HEK293 (cell line): Measurements from ENCODE around the gene ASB10.

Source experiments
- GFI1B ChIP-seq: fragments of 450-650 bp; formaldehyde crosslinking; IDR thresholded peaks from 2 replicates; pipeline ENCODE4 v1.5.1; 2016; ENCODE audit warnings: missing biosample characterization, missing genetic modification characterization
- GLIS1 ChIP-seq: fragments of 450-650 bp; formaldehyde crosslinking; IDR thresholded peaks from 2 replicates; pipeline ENCODE4 v1.5.1; 2016; ENCODE audit warnings: missing biosample characterization, missing genetic modification characterization
- HIC1 ChIP-seq: fragments of 450-650 bp; formaldehyde crosslinking; IDR thresholded peaks from 2 replicates; pipeline ENCODE4 v1.5.1; 2016; ENCODE audit warnings: missing biosample characterization, missing genetic modification characterization
- KLF9 ChIP-seq: fragments of 450-650 bp; formaldehyde crosslinking; IDR thresholded peaks from 2 replicates; pipeline ENCODE4 v1.5.1; 2016; ENCODE audit warnings: missing biosample characterization, missing genetic modification characterization, low read depth
- SP3 ChIP-seq: fragments of 450-650 bp; formaldehyde crosslinking; IDR thresholded peaks from 2 replicates; pipeline ENCODE4 v1.5.1; 2016; ENCODE audit warnings: missing biosample characterization, missing genetic modification characterization
- ZBTB48 ChIP-seq: fragments of 450-650 bp; formaldehyde crosslinking; IDR thresholded peaks from 2 replicates; pipeline ENCODE4 v1.5.1; 2016; ENCODE audit warnings: missing biosample characterization, missing genetic modification characterization
- ZBTB8A ChIP-seq: fragments of 450-650 bp; formaldehyde crosslinking; IDR thresholded peaks from 2 replicates; pipeline ENCODE4 v1.5.1; 2016; ENCODE audit warnings: missing biosample characterization, missing genetic modification characterization
- ZFP3 ChIP-seq: fragments of 450-650 bp; formaldehyde crosslinking; IDR thresholded peaks from 2 replicates; pipeline ENCODE4 v1.5.1; 2016; ENCODE audit warnings: low read depth, missing biosample characterization, missing genetic modification characterization
- ZFP69B ChIP-seq: fragments of 450-650 bp; formaldehyde crosslinking; IDR thresholded peaks from 2 replicates; pipeline ENCODE4 v1.5.1; 2016; ENCODE audit warnings: missing biosample characterization, missing genetic modification characterization
- ZIC2 ChIP-seq: fragments of 450-650 bp; formaldehyde crosslinking; IDR thresholded peaks from 2 replicates; pipeline ENCODE4 v1.5.1; 2016; ENCODE audit warnings: missing biosample characterization, missing genetic modification characterization
- ZNF174 ChIP-seq: fragments of 450-650 bp; formaldehyde crosslinking; IDR thresholded peaks from 2 replicates; pipeline ENCODE4 v1.5.0; 2017; ENCODE audit warnings: missing biosample characterization, mild to moderate bottlenecking, missing genetic modification characterization
- ZNF280C ChIP-seq: fragments of 450-650 bp; formaldehyde crosslinking; IDR thresholded peaks from 2 replicates; pipeline ENCODE4 v1.5.1; 2016; ENCODE audit warnings: missing biosample characterization, missing genetic modification characterization
- ZNF366 ChIP-seq: fragments of 450-650 bp; formaldehyde crosslinking; conservative IDR thresholded peaks from 2 replicates; pipeline ENCODE4 v1.5.1; 2016; ENCODE audit warnings: missing biosample characterization, missing genetic modification characterization
- ZNF391 ChIP-seq: fragments of 450-650 bp; formaldehyde crosslinking; IDR thresholded peaks from 2 replicates; pipeline ENCODE4 v1.5.1; 2016; ENCODE audit warnings: low read depth, missing biosample characterization, missing genetic modification characterization, borderline replicate concordance
- ZNF394 ChIP-seq: fragments of 450-650 bp; formaldehyde crosslinking; IDR thresholded peaks from 2 replicates; pipeline ENCODE4 v1.5.1; 2016; ENCODE audit warnings: missing biosample characterization, missing genetic modification characterization, mild to moderate bottlenecking, moderate library complexity, borderline replicate concordance
- ZNF398 ChIP-seq: fragments of 450-650 bp; formaldehyde crosslinking; IDR thresholded peaks from 2 replicates; pipeline ENCODE4 v1.5.1; 2017; ENCODE audit warnings: missing biosample characterization, missing genetic modification characterization
- ZNF404 ChIP-seq: fragments of 450-650 bp; formaldehyde crosslinking; IDR thresholded peaks from 2 replicates; pipeline ENCODE4 v1.5.1; 2017; ENCODE audit warnings: missing biosample characterization, missing genetic modification characterization
- ZNF423 ChIP-seq: fragments of 450-650 bp; formaldehyde crosslinking; IDR thresholded peaks from 2 replicates; pipeline ENCODE4 v1.5.1; 2016; ENCODE audit warnings: missing biosample characterization, missing genetic modification characterization
- ZNF558 ChIP-seq: fragments of 450-650 bp; formaldehyde crosslinking; IDR thresholded peaks from 2 replicates; pipeline ENCODE4 v1.5.1; 2016; ENCODE audit warnings: missing biosample characterization, missing genetic modification characterization
- ZNF580 ChIP-seq: fragments of 450-650 bp; formaldehyde crosslinking; IDR thresholded peaks from 2 replicates; pipeline ENCODE4 v1.5.1; 2016; ENCODE audit warnings: missing biosample characterization, missing genetic modification characterization
- ZNF785 ChIP-seq: fragments of 450-650 bp; formaldehyde crosslinking; IDR thresholded peaks from 2 replicates; pipeline ENCODE4 v1.5.1; 2016; ENCODE audit warnings: missing biosample characterization, missing genetic modification characterization
- ZSCAN30 ChIP-seq: fragments of 450-650 bp; IDR thresholded peaks from 2 replicates; pipeline ENCODE4 v1.5.1; 2018; ENCODE audit warnings: missing biosample characterization, mild to moderate bottlenecking, missing genetic modification characterization, moderate library complexity
- ZXDB ChIP-seq: fragments of 450-650 bp; formaldehyde crosslinking; IDR thresholded peaks from 2 replicates; pipeline ENCODE4 v1.5.1; 2016; ENCODE audit warnings: missing biosample characterization, missing genetic modification characterization
- TF ChIP-seq, protein P1 (sequence below): fragments of 450-650 bp; formaldehyde crosslinking; IDR thresholded peaks from 2 replicates; pipeline ENCODE4 v1.5.1; 2016; ENCODE audit warnings: missing biosample characterization, missing genetic modification characterization
- TF ChIP-seq, protein P2 (sequence below): fragments of 450-650 bp; formaldehyde crosslinking; IDR thresholded peaks from 2 replicates; pipeline ENCODE4 v1.5.1; 2016; ENCODE audit warnings: missing biosample characterization, missing genetic modification characterization

Gene ASB10

GRCh38 chr7:151168003-151168786 lies 18.9 kb downstream of the ASB10 start (continued):
- TF ChIP-seq, protein P1, sequence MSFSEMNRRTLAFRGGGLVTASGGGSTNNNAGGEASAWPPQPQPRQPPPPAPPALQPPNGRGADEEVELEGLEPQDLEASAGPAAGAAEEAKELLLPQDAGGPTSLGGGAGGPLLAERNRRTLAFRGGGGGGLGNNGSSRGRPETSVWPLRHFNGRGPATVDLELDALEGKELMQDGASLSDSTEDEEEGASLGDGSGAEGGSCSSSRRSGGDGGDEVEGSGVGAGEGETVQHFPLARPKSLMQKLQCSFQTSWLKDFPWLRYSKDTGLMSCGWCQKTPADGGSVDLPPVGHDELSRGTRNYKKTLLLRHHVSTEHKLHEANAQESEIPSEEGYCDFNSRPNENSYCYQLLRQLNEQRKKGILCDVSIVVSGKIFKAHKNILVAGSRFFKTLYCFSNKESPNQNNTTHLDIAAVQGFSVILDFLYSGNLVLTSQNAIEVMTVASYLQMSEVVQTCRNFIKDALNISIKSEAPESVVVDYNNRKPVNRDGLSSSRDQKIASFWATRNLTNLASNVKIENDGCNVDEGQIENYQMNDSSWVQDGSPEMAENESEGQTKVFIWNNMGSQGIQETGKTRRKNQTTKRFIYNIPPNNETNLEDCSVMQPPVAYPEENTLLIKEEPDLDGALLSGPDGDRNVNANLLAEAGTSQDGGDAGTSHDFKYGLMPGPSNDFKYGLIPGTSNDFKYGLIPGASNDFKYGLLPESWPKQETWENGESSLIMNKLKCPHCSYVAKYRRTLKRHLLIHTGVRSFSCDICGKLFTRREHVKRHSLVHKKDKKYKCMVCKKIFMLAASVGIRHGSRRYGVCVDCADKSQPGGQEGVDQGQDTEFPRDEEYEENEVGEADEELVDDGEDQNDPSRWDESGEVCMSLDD, result peak; percentile 52; the same call in 1 of the 2 replicates
- TF ChIP-seq HIC1 (tag by site-specific recombination), result peak; percentile 87
- TF ChIP-seq ZSCAN30 (tag by site-specific recombination), result 0 out of 2 replicates have a peak, but pooled peaks have one; percentile 55
- TF ChIP-seq ZIC2, result peak; percentile 67
- TF ChIP-seq ZNF394, result peak; percentile 40; the same call in 1 of the 2 replicates
- TF ChIP-seq ZXDB, result peak; percentile 44; the same call in 1 of the 2 replicates
- no peak for TF ChIP-seq ZNF174
- peak; percentile 25; the same call in 1 of the 2 replicates for TF ChIP-seq ZNF785
- TF ChIP-seq, protein P2, sequence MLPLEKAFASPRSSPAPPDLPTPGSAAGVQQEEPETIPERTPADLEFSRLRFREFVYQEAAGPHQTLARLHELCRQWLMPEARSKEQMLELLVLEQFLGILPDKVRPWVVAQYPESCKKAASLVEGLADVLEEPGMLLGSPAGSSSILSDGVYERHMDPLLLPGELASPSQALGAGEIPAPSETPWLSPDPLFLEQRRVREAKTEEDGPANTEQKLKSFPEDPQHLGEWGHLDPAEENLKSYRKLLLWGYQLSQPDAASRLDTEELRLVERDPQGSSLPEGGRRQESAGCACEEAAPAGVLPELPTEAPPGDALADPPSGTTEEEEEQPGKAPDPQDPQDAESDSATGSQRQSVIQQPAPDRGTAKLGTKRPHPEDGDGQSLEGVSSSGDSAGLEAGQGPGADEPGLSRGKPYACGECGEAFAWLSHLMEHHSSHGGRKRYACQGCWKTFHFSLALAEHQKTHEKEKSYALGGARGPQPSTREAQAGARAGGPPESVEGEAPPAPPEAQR, result no peak
- no peak for TF ChIP-seq ZNF404
- peak; percentile 91 for TF ChIP-seq KLF9 (tag by site-specific recombination)
- peak; percentile 75 for TF ChIP-seq ZNF398 (tag by site-specific recombination)
- peak; percentile 73; the same call in 1 of the 2 replicates for TF ChIP-seq ZNF580 (tag by site-specific recombination)
- TF ChIP-seq ZFP3 (tag by site-specific recombination), result no peak
- no peak for TF ChIP-seq ZNF558 (tag by site-specific recombination)
- TF ChIP-seq ZFP69B (tag by site-specific recombination), result peak; percentile 82
- peak; percentile 36; the same call in 1 of the 2 replicates for TF ChIP-seq ZNF391 (tag by site-specific recombination)
- peak; percentile 83 for TF ChIP-seq SP3 (tag by site-specific recombination)
- TF ChIP-seq GFI1B (tag by site-specific recombination), result no peak
- TF ChIP-seq ZBTB8A (tag by site-specific recombination), result peak; percentile 98
- TF ChIP-seq ZNF280C, result no peak; the same call in 1 of the 2 replicates
- peak; percentile 44 for TF ChIP-seq GLIS1 (tag by site-specific recombination)
- TF ChIP-seq ZBTB48, result peak; percentile 94
- peak; percentile 63; the same call in 1 of the 2 replicates for TF ChIP-seq ZNF423 (tag by site-specific recombination)
- peak; percentile 97 for TF ChIP-seq ZNF366 (tag by site-specific recombination)
